Adipose tissue (tissue), 3 donors: Measurements from ENCODE around the gene CFAP58. TPM values are rescaled to one million over a fixed set of nuclear protein-coding genes. Genes with fewer than 3 reads are reported as not detected.
A peak's percentile ranks its signal among the peaks of the same experiment; 100 is the strongest.

Source experiments
- H3K27ac ChIP-seq: one replicate; pipeline ENCODE4 v1.5.1; 2013; ENCODE audit warnings: low read depth, low read length
- WGBS, 3 donors: extraction: QIAGEN DNeasy Blood & Tissue Kit; methylation state at CpG; one replicate each; pipeline ENCODE4 v1.1.7; 2013; 5-methylcytosine and 5-hydroxymethylcytosine counted together
- polyA plus RNA-seq, 3 donors: library from polyadenylated mRNA; stranded (reverse); fragments of 200-250 nt; gene quantifications; one replicate each; pipeline ENCODE4 v1.2.3, GENCODE V29; 2013
- donor health status: healthy with polysubstance abuse.
- donor health status: Bipolar disorder and iron deficiency.
- donor health status: healthy.

Gene CFAP58
- polyA plus RNA-seq, 3 donors, result 0.05 to 0.09 TPM; not detected in 1

DNA sequence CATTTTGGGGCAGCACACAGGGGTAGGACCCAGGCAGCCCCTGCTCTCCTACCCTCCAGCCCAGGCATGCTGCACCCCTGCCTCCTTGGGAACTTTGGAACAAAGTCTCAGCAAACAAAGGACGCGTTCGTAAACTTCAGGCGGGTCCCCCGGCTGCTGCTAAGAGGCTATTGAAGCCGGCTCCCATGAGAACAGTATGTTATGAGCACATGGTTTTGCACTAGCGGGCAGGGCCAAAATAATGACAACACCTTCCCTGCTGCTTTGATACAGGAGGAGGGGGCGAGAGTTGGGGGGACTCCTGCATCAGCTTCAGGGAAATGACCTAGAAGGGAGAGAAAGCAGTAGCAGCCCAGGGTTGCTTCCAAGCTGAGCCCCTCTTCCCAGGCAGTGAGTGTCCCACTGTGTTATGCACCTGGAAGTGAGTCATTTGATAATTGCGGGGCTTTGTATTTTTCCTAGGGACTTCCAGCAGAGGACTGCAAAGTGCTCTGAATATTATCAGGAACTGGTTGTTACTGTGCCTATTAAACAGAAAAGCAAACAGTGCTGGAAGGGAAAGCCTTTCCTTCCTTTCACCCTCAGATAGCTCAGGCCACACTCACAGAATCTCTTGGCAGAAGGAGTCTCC, 22.3 kb upstream of the CFAP58 start:
- WGBS, 3 donors, result 24 to 52% (median 37%) methylated on average over 9 of the region's 9 CpGs
- peak overlapping the region; percentile 88 for H3K27ac ChIP-seq

DNA sequence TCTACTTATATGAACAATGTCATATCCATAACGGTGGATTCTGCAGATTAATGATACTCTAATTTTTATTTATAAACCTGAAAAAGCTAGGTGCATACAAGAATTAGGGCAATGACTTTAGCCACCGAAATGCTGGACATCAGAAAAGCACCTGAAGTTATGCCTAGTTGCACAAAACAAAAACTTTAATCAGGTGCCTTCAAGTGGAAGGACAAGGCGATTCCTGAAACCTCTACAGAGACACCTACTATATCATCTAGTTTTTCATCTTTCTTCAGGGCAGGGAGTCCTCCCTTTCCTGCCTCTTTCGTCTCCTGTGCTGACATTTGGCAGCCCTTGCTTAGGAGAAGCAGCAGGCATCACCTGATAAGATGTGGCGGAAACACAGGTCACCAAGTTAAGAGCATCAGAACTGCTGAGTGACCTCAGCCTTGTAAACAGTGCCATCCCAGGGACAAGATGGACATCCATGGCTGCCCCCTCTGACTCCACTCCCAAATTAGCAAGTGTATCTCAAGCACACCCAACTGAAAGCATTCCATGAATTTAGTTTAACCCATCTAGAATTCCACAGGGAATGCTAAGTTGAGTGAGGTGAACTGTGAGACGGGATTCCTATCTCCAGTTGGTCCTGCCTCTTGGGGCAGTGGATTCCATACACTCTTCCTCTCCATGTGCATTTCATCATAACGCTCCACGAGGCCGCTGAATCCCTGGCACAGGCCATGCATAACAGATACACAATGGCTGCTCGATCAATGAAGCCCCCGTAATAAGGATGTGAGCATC, 21.2 kb upstream of the CFAP58 start:
- WGBS, 3 donors, result 84 to 87% (median 85%) methylated on average over 11 of the region's 11 CpGs

DNA sequence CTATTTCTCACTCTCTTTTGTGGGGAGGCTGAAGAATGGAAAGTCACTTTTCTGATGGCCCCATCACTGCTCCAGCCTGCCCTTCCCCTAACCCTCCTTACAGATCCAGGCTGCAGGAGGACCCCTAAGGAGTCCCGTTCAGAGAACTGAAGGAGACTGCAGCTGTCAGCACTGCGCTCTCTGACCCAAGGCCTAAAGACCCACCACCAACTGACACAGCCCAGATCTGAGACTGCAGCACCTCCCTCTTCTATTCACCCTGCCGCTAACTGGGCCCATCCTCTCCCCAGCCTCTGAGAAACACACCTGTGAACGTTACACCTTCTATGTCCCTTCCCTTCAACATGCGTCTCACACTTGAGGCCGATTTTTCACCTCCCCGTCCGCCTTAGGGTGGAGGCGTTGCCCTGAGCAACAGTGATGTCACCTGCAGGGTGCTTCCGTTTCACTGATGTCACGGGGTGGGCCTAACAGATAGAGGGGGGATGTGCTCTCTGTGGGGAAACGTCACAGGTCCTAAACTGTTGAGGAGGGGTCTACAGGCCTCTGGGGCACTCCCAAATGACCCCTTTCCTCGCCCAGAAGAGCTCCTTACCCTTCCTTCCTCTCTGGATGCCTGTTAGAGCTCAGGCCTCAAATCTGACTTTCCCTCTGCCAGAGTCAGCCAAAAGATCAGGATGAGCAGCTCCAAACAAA, 20.5 kb upstream of the CFAP58 start:
- H3K27ac ChIP-seq, result peak overlapping the region; percentile 6
- WGBS, 3 donors, result 74 to 86% (median 84%) methylated on average over 13 of the region's 13 CpGs

More for the DNA sequence above, 21.2 kb upstream of the CFAP58 start:
- H3K27ac ChIP-seq, result no peak overlapping the region

DNA sequence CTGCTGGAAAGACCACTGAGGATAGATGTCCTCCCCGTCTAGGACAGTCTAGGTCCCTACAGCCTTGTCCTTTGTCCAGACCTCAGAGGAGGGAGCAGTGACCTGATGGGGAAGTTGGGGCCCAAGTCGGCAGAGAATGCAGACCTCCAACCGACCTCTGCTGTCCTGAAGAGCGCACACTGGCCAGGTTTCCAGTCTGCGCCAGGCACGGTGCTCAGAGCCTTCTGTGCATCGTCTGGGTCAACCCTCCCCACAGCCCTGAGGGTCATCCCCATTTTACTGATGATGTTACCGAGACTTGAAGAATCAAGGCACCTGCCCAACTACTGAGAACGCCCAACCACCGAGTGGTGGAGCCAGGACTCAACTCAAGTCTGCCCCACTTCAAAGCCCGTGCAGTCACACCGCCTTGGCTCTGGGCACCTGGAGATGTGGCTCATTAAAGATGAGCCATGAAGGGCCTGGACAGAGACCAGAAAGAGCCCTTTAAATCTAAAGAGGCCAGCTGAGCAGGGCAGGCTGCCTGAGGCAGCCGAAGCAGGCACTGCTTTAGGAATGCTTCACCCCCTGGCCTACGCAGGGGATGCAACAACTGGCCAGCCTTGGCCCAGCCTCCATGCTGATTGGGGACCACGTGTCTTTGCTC, 19.8 kb upstream of the CFAP58 start:
- 75 to 88% (median 81%) methylated on average over 15 of the region's 15 CpGs for WGBS, 3 donors
- peak overlapping the region; percentile 6 for H3K27ac ChIP-seq

DNA sequence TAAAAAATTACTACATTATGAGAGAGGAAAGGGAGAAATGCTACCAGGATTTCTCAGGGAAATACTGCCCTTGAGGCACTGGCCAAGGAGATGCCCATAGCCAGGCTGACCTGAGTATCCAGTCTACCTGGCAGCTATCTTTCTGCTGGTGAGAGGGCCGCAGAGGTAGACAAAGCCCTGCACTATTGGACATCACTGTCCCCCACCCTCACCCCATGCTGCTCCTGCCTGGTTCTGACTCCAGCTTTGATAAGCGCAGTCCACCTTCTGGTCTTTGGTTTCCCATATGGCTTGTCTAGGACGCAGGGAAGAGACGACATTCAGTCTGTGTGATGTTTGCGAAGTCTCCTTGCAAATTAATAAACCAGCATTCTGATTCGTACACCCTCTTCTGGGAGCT, 19.1 kb upstream of the CFAP58 start:
- WGBS, 3 donors, result 93 to 95% (median 95%) methylated on average over 6 of the region's 6 CpGs
- no peak overlapping the region for H3K27ac ChIP-seq

DNA sequence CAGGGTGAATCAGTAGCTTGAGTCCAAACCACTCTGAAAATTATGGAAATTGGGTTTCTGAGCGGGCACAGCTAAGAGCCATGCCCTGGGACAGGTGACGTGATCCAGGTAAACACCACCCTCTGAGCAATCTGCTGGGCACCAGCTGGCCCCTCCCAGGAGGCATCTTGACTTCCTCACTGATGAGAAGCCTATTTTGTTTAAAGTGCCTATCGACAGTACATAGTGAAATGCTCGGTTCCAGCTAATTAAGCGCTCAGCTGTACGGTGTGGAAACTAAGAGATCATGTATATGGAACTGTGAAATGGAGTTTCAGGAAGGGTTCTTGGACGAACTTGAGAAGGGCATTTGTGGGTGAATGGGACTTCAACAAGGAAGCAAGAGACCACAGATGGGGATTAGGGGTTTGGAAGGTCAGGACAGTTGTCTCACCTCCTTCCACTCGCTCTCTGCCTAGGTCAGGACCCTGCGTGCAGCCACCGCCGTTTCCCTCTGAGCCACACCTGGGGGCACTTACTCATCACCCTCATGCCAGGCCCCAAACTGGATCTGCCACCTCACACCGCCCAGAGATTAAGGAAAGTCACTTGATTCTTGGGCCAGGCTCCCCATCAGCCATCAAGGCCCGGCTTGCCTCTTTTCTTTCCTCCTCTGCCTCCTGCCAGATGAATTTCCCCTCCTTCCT, 18.5 kb upstream of the CFAP58 start:
- no peak overlapping the region for H3K27ac ChIP-seq
- WGBS, 3 donors, result 82 to 89% (median 87%) methylated on average over 13 of the region's 13 CpGs

DNA sequence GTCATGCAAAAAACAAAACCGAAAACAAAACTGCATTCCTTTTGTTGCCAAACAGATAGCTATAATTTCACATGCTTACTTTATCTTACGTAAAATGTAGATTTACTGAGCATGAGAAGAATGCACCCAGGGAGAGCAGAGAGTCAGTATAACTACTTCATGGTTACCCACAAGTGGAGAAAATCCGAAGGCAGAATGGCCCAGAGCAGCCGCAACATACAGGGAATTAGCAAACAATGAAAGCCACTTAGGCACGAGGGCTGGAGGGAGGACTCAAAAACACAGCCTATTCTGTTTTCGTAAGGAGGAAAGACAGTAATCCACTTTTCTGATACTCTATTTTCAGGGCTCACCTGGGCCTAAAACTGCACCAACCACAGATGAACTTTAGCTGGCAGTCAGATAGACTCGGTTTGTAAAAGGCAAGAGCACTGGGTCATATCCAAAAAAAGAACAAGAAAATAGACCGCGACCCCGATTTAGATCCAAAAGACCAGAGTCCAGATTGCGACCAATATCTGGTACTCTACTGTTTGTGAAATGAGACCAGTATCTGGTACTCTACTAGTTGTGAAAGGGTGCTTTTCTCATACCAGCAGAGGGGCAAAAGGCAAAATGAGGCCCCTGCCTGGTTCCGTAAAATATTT, 16.7 kb upstream of the CFAP58 start:
- 10 to 40% (median 15%) methylated on average over 12 of the region's 12 CpGs for WGBS, 3 donors
- no peak overlapping the region for H3K27ac ChIP-seq

DNA sequence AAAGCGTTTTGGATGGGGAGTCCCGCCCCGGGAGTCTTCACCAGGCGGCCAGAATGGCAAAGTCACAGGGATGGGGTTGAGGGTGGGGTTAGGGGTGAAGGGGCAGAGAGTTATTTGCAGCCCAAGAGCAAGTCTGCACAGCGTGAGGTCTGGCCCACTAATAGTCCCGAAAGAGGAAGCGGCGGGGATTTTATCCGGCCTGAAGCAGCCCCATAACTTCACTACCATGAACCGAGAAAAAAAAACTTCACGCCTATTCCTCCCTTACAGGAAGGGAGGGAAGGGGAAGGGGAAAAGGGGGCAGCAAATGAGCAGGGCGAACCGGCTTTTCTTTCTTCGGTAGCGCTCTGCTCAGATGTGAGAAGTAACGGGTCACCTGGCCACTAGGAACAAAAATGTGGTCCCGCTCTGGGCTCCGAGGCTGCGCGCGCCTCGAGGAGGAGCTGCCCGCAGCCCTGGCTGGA, 16.1 kb upstream of the CFAP58 start:
- H3K27ac ChIP-seq, result peak overlapping the region; percentile 96
- 0 to 8% (median 1%) methylated on average over 23 of the region's 23 CpGs for WGBS, 3 donors

DNA sequence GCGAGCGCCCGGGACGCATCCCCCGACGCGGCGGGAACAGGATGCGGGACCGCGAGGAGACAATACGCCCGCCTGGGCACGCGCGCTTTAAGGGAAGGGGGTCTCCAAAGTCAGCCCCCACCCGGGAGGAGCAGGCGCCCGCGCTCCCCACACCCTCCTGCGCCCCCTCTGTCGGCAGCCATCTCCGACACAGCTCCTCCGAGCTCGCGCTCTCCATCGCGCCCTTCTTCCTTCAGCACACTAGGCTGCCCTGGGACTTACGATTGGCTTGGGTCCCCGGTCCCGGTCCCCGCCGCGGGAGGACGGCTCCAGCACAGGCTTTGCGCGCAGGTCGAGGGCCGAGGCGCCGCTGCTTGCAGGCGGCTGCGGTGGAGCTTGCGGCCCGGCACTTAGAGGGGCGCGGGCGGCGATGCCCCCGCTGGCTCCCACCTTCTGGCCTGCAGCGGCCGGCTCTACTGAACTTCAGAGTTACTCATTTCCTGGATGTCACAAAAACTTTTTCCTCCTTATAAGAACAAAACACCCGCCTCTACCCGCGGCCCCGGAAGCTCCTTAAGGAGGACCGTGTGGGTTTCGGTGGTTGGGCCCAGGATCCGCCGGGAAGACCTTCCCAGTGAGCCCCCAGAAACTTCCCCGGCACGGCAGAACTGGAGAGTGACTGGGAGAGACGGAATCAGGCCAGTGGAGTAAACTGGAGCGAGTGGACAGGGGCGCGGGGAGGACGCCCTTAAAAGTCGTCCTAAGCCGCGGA, 15.5 kb upstream of the CFAP58 start, which contains the start of gene ITPRIP:
ITPRIP (minus strand) TSS at position 481 of the 751 bp plus-strand sequence. CDS start 22,414 bp downstream, outside the sequence.
- WGBS, 3 donors, result 0 to 1% (median 0%) methylated on average over 65 to 70 of the region's 70 CpGs
- peak within 1 kb of the TSS; percentile 96 for H3K27ac ChIP-seq

DNA sequence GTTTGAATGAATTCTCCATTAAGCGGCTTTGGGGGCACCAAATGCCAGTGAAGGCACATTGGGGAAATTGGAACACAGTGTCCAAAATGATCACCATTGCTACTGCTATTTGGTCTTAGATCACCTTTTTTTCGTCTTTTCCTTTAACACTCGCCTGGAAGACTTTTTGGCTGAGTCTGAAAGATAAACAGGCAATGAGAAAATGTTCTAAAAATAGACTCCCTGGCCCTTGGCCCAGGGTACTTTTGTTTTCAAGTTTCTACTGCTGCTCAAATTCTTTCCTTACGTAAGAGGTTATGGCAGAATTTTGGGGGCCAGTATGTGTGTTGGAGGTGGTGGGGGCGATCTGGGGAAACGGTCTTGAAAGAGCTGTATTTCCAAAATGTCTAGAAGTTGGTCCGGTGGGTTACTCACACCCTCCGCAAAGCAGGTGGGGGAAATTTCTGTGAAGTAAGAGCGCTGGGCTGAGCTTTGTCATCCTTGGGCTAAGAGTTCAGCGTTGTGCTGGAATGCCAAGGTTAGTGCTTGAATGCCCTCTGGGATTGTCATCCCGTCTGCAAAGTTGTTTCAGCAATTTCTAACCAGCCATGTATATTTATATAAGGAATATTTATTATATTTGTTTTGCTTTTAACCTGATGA, 14.0 kb upstream of the CFAP58 start:
- 8 to 10% (median 8%) methylated on average over 11 of the region's 11 CpGs for WGBS, 3 donors
- peak overlapping the region; percentile 23 for H3K27ac ChIP-seq

DNA sequence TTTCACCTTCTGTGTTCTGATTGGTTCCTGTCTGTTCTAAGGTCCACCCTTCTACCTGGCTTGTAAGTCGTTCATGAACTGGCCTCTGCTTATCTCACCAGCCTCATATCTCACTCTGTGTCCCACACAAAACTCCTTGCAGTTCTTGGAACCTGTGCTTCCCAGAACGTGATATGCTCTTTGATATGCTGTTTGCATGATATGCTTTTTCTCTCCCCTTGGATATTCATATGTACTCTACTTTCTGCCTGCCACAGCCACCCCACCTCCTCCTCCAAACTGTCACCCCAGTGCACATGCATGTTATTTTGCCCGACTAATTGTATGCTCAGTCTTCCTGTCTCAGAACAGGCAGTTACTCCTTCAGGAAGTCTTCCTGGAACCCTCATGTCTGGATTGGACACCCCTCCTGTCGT, 13.5 kb upstream of the CFAP58 start:
- 7 to 16% (median 15%) methylated on average over 4 of the region's 4 CpGs for WGBS, 3 donors
- no peak overlapping the region for H3K27ac ChIP-seq

DNA sequence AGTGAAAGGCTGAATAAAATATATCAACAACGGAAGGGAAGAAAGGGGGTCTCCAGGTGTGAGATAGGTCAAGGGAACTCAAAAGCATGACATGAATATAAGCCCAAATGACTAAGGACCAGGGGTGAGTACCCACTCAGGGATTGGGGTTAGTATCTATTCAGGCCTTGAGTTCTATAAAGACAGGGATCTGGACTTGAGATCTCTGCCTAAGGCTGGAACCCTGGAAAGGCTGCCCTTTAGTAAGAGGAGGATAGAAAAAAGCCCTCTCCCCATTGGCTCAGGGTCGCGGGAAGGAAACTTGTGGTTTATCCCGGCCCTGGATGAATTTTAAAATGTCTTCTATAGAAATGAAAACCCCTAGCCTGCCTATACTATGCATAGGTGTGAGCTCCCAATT, 13.0 kb upstream of the CFAP58 start:
- H3K27ac ChIP-seq, result no peak overlapping the region
- WGBS, 3 donors, result 69 to 72% (median 70%) methylated on average over 4 of the region's 4 CpGs

DNA sequence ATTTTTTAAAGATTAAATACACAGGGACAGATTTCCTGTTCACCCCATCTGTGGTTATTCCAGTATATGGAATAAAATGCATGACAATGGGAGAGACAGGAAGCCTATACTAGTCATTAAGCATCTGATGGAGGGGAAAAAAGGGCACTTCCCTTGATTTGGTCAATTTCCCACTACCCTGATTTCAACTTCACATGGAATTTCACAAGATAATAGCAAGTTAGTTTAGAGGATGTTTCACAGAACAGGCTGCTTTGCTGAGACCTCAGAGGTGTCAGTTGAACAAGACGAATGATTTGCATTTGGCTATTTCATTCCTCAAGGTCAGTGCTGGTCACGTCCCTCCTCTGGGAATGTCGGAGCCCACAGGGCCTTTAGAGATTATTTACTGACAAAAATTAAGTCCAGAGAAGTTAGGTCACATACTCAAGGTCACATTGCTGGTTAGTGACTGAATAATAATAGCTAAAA, 10.7 kb upstream of the CFAP58 start:
- WGBS, 3 donors, result 19 to 44% (median 42%) methylated on average over 3 of the region's 3 CpGs

DNA sequence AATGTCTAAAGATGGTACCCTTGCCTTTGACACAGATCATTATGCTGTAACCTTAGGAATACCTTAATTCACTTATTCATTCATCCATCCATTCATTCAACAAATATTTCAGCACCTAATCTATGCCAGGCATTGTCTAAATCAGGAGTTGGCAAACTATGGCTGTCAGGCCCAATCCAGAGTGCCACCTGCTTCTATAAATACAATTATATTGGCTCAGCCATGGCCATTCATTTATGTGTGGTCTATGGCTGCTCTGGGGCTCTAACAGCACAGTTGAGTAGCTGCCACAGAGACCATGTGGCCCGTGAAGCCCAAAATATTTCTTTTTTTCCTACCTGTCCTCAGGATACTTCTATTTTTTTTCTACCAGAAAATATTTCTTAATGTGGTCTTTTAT, 9.4 kb upstream of the CFAP58 start:
- 92 to 96% (median 95%) methylated on average over 1 of the region's 1 CpG for WGBS, 3 donors
- H3K27ac ChIP-seq, result no peak overlapping the region

More for the DNA sequence above, 10.7 kb upstream of the CFAP58 start:
- no peak overlapping the region for H3K27ac ChIP-seq

DNA sequence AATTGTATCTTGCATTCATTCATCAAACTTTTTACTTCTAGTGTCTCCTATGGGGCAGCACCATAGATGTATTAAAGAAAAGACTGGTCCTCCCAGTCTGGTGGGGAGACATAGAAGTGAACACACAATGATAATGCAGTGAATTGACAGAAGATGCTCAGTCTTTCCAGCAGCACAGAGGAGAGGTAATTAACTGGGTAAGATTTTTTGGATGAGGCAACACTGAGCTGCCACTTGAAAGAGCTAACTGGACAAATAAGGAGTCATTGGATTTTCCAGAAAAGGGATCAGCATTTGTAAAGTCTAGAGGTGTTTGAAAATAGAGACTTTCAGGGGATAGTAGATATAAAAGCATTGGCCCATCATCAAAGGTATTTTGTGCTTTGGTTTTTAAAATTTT, 8.1 kb upstream of the CFAP58 start:
- H3K27ac ChIP-seq, result no peak overlapping the region

DNA sequence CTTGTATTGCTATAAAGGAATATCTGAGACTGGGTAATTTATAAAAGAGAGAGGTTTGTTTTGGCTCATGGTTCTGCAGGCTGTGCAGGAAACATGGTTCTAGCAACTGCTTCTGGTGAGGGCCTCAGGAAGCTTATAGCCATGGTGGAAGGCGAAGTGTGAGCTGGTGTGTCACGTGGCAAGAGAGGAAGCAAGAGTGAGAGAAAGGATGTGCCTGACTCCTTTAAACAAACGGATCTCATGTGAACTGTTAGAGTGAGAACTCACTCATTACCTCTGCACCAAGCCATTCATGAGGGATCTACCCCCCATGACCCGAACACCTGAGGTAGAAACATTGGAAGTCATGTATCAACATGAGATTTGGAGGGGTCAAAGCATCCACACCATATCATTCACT, 7.7 kb upstream of the CFAP58 start:
- H3K27ac ChIP-seq, result no peak overlapping the region
- WGBS, 3 donors, result 45 to 77% (median 46%) methylated on average over 4 of the region's 4 CpGs
